HTERT RPE-1 (cell line): ENCODE data around the gene ZNF646.

Experiments
- in situ Hi-C: fragments of 300-500 bp; cut with MboI; formaldehyde crosslinking; loops from 4 replicates; pipeline ENCODE4 v1.14.3; 2020; ENCODE audit warnings: low sequenced_read_pairs

Gene ZNF646

DNA sequence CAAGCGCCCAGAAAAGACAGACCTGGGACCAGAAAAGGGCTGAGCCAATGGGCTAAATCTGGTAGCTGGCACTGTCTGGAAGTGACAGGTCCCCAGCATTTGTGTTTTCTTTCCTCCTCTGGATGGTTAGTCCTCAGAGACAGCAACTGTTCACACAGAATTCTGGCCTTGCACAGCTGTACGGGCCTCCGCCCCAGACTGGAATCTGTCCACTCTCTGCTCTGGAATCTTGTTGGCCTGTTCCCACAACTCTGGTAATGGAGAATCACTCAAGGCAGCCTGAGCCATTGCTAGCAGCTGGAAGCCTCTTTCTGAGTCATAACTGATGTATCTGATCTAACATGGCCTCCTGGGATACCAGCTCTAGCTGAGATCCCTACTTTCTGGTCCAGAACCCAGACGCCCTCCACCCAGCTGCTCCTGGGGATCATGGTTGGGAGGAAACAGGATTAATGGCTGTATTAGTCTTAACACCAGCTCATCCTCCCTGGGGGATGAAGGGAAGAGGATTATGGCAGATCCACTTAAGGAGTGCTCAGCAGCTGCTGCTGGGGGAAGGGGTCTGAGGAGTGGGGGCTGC, 9.2 kb upstream of the ZNF646 start:
- in situ Hi-C loops = no loop called here

DNA sequence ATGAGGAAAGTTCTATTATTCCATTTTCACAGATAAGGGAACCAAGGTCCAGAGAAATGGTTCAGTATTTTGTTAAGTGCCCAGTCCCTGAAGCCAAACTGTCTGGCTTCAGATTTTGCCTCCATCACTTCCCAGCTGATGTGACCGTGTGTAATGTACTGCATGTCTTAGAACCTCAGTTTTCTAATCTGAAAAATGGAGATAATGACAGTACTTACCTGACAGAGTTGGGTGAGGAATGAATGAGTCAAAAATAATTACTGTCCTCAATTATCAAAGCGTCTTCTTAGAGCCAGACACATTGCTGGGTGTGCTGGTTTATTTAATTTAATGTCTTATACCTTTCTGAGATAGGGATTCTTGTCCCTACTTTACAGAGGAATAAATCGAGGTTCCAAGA, 6.9 kb upstream of the ZNF646 start:
- in situ Hi-C loops = no loop called here

DNA sequence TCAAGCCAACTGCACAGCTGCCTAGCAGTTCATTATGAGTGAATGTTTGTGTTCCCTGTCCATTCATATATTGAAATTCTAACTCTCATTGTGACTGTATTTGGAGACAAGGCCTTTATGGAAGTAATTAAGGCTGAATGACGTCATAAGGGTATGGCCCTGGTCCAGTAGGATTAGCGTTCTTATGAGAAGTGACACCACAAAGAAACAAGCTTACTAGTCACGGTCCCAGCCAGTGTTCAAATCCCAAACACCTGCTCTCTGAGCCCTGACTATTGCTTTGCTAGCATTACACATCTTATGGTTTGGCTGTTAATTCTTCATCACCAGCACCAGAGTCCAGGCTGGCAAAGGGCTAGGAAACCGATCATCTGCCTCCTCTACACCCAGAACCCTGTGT, 2.4 kb upstream of the ZNF646 start:
- in situ Hi-C loops = no loop called here

DNA sequence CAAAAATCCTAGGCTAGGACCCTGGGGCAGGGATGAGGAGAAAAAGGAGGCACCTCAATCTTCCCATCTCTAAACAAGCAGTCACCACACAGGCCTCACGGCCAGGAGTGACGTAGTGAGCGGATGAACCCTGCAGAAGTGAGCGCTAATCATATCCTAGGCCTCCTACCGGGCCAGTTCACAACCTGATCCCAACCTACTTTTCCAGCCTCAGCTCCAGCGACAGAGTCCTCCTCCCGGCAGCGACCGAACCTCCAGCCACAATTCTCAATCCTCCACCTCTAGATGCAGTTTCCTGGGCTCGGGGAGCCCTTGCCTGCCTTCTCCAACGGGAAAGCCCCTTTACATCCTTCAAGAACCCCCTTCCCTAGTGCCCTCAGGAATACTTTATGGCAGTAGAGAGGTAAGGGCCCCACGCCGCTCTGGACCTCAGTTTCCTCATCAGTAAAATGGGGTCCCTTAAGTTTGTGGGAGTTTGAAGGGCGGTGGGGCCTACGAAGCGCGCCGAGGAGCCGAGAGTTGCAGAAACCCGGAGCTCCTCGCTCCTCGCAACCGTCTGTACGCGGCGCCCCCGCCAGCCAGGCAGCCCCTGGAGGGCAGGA, 1.6 kb upstream of the ZNF646 start:
- in situ Hi-C loops = no loop called here

DNA sequence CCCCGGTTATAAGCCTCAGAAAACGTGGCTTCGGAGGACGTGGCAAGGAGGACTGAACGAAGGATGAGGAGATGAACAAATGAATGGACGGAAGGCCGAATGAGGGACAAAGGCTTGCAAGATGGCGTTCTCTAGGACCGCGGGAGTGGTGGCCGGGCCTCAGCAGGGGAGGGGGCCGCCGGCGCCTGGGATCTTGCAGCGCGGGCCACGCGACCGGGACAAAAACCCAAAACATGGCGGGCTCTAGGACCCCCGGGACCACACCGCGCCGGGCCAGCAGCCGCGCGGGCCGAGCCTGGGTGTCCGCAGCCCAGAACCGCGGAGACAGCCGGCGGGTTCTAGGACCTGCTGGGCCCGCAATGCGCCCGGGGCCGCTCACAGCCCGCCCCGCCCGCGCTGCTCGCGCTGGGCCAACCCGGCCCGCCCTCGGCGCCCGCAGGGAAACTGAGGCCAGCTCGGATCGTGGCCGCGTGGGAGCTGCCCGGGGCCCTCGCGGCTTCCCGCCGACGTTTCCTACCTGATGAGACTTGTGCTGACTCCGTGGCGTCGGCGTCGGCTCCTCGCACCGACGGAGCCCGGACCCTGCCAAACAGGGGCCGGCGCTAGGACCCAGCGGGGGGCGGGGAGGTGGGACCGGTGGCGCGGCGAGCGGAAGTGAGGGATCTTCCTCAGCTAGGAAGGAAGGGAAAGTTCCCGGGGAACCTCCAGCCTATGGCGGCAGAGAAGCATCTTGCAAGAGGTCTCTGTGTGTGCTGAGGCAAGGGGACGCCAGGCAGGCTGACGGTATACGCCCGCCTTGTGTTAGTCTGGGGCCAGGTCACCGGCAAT, 866 bp upstream of the ZNF646 start:
- in situ Hi-C loops = no loop called here

DNA sequence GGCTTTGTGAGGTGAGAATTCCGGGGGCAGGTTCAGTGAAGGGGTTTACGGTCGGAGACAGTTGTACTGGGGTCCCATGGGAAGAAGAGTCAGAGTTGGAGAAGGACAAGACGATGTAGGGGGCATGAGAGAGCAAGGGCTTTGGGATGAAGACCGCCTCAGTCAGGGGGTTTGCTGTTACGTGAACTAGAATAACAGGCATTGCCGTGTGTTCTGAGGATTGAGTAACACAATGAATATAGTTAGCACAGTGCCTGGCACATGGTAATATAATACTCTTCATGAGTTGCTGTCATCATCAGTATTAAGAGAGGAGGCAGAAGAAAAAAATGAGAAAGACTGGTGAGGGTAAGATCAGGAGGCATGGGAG, 577 bp downstream of the ZNF646 start:
- in situ Hi-C loops = no loop called here

DNA sequence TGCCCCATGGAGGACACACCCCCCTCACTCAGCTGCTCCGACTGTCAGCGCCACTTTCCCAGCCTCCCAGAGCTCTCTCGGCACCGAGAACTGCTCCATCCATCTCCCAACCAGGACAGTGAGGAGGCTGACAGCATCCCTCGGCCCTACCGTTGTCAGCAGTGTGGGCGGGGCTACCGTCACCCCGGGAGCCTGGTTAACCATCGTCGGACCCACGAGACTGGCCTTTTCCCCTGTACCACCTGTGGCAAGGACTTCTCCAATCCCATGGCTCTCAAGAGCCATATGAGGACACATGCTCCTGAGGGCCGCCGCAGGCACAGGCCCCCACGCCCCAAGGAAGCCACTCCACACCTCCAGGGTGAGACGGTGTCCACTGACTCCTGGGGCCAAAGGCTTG, 2.1 kb downstream of the ZNF646 start:
- in situ Hi-C loops = no loop called here

DNA sequence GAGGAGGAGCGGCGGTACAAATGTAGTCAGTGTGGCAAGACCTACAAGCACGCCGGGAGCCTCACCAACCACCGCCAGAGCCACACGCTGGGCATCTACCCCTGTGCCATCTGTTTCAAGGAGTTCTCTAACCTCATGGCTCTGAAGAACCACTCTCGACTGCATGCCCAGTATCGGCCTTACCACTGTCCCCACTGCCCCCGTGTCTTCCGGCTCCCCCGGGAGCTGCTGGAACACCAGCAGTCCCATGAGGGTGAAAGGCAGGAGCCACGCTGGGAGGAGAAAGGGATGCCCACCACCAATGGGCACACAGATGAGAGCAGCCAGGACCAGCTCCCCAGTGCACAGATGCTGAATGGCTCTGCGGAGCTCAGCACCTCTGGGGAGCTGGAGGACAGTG, 2.8 kb downstream of the ZNF646 start:
- in situ Hi-C loops = no loop called here

DNA sequence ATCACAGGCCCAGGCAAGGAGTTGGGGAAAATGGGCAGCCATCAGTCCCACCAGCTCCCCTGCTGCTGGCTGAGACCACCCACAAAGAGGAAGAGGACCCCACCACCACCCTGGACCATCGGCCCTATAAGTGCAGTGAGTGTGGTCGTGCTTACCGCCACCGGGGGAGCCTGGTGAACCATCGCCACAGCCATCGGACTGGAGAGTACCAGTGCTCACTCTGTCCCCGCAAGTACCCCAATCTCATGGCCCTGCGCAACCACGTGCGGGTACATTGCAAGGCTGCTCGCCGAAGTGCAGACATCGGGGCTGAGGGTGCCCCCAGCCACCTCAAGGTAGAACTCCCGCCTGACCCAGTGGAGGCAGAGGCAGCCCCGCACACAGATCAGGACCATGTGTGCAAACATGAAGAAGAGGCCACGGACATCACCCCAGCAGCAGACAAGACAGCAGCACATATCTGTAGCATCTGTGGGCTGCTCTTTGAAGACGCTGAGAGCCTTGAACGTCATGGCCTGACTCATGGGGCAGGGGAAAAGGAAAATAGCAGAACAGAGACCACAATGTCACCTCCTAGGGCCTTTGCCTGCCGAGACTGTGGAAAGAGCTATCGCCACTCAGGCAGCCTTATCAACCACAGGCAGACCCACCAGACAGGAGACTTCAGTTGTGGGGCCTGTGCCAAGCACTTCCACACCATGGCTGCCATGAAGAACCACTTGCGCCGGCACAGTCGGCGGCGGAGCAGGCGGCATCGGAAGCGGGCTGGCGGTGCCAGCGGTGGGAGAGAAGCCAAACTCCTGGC, 3.6 kb downstream of the ZNF646 start:
- in situ Hi-C loops = no loop called here

DNA sequence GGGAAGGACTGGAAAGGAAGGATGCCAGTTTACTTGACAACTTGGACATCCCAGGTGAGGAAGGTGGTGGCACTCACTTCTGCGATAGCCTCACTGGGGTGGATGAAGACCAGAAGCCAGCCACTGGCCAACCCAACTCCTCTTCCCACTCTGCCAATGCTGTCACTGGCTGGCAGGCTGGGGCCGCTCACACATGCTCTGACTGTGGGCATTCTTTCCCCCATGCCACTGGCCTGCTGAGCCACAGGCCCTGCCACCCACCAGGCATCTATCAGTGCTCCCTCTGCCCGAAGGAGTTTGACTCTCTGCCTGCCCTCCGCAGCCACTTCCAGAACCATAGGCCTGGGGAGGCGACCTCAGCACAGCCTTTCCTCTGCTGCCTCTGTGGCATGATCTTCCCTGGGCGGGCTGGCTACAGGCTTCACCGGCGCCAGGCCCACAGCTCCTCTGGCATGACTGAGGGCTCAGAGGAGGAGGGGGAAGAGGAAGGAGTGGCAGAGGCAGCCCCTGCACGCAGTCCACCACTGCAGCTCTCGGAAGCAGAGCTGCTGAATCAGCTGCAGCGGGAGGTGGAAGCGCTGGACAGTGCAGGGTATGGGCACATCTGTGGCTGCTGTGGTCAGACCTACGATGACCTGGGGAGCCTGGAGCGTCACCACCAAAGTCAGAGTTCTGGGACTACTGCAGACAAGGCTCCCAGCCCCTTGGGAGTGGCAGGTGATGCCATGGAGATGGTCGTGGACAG, 4.5 kb downstream of the ZNF646 start:
- in situ Hi-C loops = no loop called here

DNA sequence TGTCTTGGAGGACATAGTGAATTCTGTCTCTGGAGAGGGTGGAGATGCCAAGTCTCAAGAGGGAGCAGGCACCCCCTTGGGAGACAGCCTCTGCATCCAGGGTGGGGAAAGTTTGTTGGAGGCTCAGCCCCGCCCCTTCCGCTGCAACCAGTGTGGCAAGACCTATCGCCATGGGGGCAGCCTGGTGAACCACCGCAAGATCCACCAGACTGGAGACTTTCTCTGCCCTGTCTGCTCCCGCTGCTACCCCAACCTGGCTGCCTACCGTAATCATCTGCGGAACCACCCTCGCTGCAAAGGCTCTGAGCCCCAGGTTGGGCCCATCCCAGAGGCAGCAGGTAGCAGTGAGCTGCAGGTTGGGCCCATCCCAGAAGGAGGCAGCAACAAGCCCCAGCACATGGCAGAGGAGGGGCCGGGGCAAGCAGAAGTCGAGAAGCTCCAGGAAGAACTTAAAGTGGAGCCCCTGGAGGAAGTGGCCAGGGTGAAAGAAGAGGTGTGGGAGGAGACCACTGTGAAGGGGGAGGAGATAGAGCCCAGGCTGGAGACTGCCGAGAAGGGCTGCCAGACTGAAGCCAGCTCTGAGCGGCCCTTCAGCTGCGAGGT, 5.2 kb downstream of the ZNF646 start:
- in situ Hi-C loops = no loop called here

DNA sequence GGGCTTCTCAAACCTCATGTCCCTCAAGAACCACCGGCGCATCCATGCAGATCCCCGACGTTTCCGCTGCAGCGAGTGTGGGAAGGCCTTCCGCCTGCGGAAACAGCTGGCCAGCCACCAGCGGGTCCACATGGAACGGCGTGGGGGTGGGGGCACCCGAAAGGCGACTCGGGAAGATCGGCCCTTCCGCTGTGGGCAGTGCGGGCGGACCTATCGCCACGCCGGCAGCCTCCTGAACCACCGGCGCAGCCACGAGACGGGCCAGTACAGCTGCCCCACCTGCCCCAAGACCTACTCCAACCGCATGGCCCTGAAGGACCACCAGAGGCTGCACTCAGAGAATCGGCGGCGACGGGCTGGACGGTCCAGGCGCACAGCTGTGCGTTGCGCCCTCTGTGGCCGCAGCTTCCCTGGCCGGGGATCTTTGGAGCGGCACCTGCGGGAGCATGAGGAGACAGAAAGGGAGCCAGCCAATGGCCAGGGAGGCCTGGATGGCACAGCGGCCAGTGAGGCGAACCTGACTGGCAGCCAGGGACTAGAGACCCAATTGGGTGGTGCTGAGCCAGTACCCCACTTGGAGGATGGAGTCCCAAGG, 5.9 kb downstream of the ZNF646 start:
- in situ Hi-C loops = no loop called here

DNA sequence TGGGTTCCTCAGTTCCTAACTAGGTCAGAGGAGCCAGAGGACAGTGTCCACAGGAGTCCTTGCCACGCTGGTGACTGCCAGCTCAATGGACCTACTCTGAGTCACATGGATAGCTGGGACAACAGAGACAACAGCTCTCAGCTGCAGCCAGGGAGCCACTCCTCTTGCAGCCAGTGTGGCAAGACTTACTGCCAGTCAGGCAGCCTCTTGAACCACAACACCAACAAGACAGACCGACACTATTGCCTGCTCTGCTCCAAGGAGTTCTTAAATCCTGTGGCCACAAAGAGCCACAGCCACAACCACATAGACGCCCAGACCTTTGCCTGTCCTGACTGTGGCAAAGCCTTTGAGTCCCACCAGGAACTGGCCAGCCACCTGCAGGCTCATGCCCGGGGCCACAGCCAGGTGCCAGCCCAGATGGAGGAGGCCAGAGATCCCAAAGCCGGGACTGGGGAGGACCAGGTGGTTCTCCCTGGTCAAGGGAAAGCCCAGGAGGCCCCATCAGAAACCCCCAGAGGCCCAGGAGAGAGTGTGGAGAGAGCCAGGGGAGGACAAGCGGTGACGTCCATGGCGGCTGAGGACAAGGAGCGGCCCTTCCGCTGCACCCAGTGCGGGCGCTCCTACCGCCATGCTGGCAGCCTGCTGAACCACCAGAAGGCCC, 6.7 kb downstream of the ZNF646 start:
- in situ Hi-C loops = no loop called here

DNA sequence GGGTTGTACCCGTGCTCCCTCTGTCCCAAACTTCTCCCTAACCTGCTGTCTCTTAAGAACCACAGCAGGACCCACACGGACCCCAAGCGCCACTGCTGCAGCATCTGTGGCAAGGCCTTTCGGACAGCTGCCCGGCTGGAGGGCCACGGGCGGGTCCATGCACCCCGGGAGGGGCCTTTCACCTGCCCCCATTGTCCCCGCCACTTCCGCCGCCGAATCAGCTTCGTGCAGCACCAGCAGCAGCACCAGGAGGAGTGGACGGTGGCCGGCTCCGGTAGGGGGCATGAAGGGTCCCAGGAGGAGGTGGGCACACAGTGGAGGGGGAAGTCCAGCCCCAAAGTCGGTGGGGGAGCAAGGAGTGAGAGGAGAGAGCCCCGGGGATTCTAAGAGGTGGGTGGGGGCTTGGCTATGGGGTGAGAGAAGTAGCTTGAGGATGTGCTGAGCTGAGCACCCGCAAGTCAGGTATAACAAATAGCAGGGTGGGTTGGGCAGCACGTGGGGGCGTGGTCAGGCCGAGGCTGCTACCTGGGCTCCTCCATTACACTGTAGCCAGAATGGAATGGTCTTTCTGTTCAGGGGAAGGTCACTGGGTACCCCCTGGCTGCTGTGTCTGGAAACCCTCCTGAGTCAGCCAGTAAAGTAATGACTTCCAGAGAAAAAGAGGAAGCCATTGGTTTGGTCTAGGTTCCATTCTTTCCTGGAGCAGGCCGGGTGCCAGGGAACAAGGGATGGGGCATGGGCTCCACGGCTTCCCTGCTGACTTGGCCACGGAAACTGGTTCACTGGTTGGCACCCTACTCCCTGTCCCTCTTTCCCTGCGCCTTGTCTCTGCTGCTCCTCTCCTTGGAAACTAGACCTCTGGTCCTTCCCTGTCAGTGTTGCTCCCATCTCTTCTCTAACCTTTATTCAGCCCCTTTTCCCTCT, 7.5 kb downstream of the ZNF646 start:
- in situ Hi-C loops = no loop called here

DNA sequence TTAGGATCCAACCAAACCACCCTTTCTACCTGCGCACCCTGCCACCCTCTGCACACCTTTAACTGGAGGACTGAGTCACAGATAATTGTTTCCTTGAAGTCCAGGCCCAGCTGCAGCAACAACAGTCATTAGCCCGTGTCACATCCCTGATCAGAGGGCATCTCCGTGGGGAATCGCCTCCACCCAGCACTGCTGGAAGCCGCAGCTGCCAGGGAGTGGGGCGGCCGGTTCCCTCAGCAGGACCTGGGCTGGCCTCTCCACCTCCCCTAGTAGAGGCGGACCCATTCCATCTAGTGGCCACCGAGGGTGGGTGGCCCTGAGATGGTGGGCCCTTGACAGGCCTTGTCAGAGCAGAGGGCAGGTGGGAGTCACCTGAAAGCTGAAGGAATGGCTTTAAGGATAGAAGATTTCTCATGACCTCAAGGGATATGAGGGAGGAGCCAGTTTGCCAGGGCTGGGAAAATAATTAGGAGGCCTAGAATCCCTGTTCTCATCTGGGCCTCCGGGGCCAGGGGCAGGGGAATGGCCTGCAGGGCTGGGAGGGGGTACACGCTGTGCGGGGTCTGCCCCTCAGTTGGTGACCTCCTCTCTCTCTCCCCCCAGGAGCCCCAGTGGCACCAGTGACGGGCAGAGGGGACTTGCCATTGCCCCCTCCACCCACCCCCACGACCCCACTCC, 8.3 kb downstream of the ZNF646 start:
- in situ Hi-C loops = no loop called here

DNA sequence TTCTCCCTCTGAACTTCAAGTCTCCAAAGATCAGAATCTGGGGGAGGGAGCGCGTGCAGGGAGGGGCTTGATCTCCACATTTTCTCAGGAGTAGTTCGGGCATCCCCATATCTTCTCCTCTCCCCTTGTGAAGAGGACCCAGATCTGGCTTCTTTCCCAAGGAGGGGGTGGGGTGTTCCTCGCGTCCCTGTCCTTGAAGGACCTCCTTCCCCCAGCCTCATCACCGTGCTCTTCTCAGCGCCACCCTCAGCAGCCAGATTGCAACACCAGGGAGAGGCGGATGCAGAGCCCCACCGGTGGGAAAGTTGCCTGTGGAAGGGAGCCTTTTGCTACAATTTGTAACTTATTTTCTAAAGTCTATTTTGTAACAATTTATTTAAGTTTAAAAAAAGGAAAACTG, 8.9 kb downstream of the ZNF646 start:
- in situ Hi-C loops = no loop called here

DNA sequence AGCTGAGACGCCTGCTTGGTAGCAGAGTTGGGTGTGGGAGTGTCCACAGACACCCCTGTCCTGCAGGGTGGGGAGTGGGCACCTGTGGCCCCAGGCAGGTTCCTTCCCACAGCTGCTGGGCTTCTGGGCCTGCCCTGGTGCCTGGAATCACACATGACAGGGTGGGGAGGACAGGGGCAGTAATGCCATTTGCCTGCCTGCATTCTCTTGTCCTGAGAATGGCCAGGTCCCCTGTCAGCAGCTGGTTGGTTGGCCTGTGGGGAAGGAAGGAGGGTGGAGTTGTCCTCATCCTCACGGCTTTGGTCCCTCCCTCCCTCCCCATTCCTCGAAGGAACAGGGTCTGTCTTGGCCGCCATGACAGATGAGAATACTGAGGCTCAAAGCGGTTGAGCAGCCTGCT, 9.3 kb downstream of the ZNF646 start:
- in situ Hi-C loops = no loop called here

DNA sequence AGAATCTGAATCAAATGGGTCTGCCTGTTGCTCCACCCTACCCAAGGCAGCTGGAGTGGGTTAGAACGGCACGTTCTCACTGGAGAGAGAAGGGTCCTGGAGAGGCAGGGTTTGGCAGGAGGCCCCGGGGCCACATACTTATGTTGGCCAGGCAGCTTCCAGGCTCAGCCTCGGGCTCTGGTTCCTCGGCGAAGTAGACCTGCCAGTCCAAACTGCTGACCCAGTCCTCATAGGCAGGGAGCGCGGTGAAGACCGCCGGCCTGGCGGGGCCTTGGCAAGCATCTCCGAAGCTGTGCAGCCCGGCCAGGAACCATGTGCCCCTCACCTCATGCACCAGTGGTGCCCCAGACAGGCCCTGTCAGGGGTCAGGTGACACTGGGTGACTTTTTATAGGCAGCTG, 9.8 kb downstream of the ZNF646 start:
- in situ Hi-C loops = no loop called here
